MCF 10A (cell line): ENCODE results near the gene RIC8A. TPM values are rescaled to one million over a fixed set of nuclear protein-coding genes. Genes with fewer than 3 reads are reported as not detected.

Source experiments
- BruUV-seq: library from RNA; stranded (reverse); fragments of 400-500 nt; replicated peaks from 2 replicates; lab custom pipeline; 2021; lab: Mats Ljungman, UMichigan
- CTCF ChIA-PET: fragments of 300-600 bp; sonication (Branson Sonifier 250); formaldehyde crosslinking; extraction: SDS; loops from one replicate; lab custom pipeline; 2021; ENCODE audit warnings: antibody characterized with exemption, inconsistent platforms; lab: Yijun Ruan, JAX
- POLR2A ChIA-PET: fragments of 300-600, 350-650 bp; sonication (Branson Sonifier 250); formaldehyde crosslinking; extraction: SDS; loops from one replicate; lab custom pipeline; 2020; ENCODE audit warnings: antibody characterized with exemption, inconsistent platforms; lab: Yijun Ruan, JAX
- DNase-seq: peaks from one replicate; pipeline ENCODE4 v3.0.0-alpha.2; 2018; ENCODE audit not compliant: unreplicated experiment
- H3K27ac Mint-ChIP-seq: one replicate; pipeline ENCODE4 v1.8.0; 2022; ENCODE audit warnings: mild to moderate bottlenecking, low read depth, mixed read lengths; ENCODE audit not compliant: unreplicated experiment
- H3K27me3 Mint-ChIP-seq: one replicate; pipeline ENCODE4 v1.8.0; 2022; ENCODE audit warnings: mixed read lengths; ENCODE audit not compliant: insufficient read depth, unreplicated experiment
- H3K36me3 Mint-ChIP-seq: one replicate; pipeline ENCODE4 v1.8.0; 2022; ENCODE audit warnings: mild to moderate bottlenecking, moderate library complexity, mixed read lengths; ENCODE audit not compliant: insufficient read depth, unreplicated experiment
- H3K4me1 Mint-ChIP-seq: one replicate; pipeline ENCODE4 v1.8.0; 2022; ENCODE audit warnings: mixed read lengths; ENCODE audit not compliant: insufficient read depth, unreplicated experiment
- H3K4me3 Mint-ChIP-seq: one replicate; pipeline ENCODE4 v1.8.0; 2022; ENCODE audit warnings: mild to moderate bottlenecking, moderate library complexity, mixed read lengths; ENCODE audit not compliant: unreplicated experiment
- H3K9me3 Mint-ChIP-seq: one replicate; pipeline ENCODE4 v1.8.0; 2022; ENCODE audit warnings: mixed read lengths; ENCODE audit not compliant: unreplicated experiment
- intact Hi-C: fragments of 100-400 bp; cut with micrococcal nuclease; formaldehyde crosslinking; loops from 2 replicates; pipeline ENCODE4 v1.14.1; 2022
- total RNA-seq: library from RNA; stranded (reverse); gene quantifications from 2 replicates; pipeline ENCODE4 v1.2.3, GENCODE V29; 2022
- TF ChIP-seq, protein P1 (sequence below): fragments of 200-600 bp; IDR thresholded peaks from one replicate; pipeline ENCODE4 v1.8.0; 2022; ENCODE audit warnings: antibody characterized with exemption, mild to moderate bottlenecking; ENCODE audit not compliant: unreplicated experiment

Gene RIC8A
- total RNA-seq, 1 experiment from 2014 or later: 93.3 TPM

DNA sequence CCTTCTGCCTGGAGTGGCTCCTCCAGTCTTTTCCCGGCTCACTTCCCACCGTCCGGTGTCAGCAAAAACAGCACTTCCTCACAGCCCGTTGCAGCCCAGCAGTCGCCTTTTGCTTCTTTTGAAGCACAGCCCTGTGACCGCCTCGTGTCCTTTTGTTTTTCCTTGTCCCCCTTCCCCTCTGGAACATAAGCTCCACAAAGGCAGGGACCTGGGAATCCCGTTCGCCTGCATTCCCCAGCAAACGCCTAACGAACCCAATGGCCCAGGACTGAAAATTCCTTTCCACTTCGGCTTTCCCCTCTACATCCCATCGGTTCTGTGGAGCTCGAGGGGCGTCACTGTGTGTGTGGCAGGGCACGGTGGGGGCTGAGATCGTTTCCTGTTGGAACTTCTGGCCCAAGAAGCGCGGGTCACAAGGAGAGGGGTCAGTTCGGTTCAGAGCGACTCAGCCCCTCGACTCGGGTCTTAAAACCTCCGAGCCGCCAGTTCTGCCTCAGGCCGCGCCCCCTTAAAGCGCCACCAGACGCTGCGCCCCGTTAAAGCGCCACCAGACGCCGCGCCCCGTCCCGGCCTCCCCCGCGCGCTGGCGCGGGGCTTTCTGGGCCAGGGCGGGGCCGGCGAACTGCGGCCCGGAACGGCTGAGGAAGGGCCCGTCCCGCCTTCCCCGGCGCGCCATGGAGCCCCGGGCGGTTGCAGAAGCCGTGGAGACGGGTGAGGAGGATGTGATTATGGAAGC, 841 bp downstream of the RIC8A start:
- H3K4me1 Mint-ChIP-seq: peaks cover 12% of the 10 kb centered on the region
- peak overlapping the region; percentile 99 for H3K4me3 Mint-ChIP-seq
- no peaks in the 10 kb centered on the region for H3K9me3 Mint-ChIP-seq
- peak overlapping the region; percentile 99 for H3K27ac Mint-ChIP-seq
- TF ChIP-seq, protein P1, sequence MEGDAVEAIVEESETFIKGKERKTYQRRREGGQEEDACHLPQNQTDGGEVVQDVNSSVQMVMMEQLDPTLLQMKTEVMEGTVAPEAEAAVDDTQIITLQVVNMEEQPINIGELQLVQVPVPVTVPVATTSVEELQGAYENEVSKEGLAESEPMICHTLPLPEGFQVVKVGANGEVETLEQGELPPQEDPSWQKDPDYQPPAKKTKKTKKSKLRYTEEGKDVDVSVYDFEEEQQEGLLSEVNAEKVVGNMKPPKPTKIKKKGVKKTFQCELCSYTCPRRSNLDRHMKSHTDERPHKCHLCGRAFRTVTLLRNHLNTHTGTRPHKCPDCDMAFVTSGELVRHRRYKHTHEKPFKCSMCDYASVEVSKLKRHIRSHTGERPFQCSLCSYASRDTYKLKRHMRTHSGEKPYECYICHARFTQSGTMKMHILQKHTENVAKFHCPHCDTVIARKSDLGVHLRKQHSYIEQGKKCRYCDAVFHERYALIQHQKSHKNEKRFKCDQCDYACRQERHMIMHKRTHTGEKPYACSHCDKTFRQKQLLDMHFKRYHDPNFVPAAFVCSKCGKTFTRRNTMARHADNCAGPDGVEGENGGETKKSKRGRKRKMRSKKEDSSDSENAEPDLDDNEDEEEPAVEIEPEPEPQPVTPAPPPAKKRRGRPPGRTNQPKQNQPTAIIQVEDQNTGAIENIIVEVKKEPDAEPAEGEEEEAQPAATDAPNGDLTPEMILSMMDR: no peak
- POLR2A ChIA-PET: interaction anchor here (0.7 to 5.9 kb wide), 21 partner anchors 8 to 568 kb away, joined by 3 to 136 read pairs (median 9); partner anchors contain the start of genes PHRF1, PKP3, PSMD13 and PTDSS2
- peaks cover 43% of the 10 kb centered on the region for H3K36me3 Mint-ChIP-seq
- no peaks in the 10 kb centered on the region for H3K27me3 Mint-ChIP-seq
- CTCF ChIA-PET: interaction anchor here (0.7 to 2.5 kb wide), 6 partner anchors 29 to 1116 kb away, joined by 3 to 8 read pairs (median 4); partner anchors contain the start of gene PSMD13
- peak; percentile 76 for DNase-seq
- no TSS peak for BruUV-seq
- intact Hi-C loops: loop anchor here (2.0 to 5.0 kb wide), 2 partner anchors 28 to 239 kb away; partner anchors contain the start of genes PSMD13 and SIRT3

- intact Hi-C loops: loop anchor here (2.0 to 5.0 kb wide), 2 partner anchors 28 to 238 kb away; partner anchors contain the start of genes PSMD13 and SIRT3
- Mint-ChIP-seq H3K27ac (peak overlapping the region; percentile 99), H3K4me3 (peak overlapping the region; percentile 99), H3K4me1 (peaks cover 6% of the 10 kb centered on the region), H3K36me3 (peaks cover 49% of the 10 kb centered on the region), H3K27me3 (no peaks in the 10 kb centered on the region), H3K9me3 (no peaks in the 10 kb centered on the region)
- POLR2A ChIA-PET: interaction anchor here (0.7 to 5.9 kb wide), 18 partner anchors 8 to 360 kb away, joined by 3 to 136 read pairs (median 10); partner anchors contain the start of genes PKP3, PSMD13, PTDSS2 and RNH1
- TF ChIP-seq, protein P1: no peak
- CTCF ChIA-PET: interaction anchor here (1.1 to 2.5 kb wide), 4 partner anchors 10 to 156 kb away, joined by 3 to 8 read pairs (median 6); no protein-coding TSS in a partner anchor
- BruUV-seq: no TSS peak
- DNase-seq: no peak
Observed at GRCh38 chr11:208917-209260, 1.4 kb downstream of the RIC8A start.

DNA sequence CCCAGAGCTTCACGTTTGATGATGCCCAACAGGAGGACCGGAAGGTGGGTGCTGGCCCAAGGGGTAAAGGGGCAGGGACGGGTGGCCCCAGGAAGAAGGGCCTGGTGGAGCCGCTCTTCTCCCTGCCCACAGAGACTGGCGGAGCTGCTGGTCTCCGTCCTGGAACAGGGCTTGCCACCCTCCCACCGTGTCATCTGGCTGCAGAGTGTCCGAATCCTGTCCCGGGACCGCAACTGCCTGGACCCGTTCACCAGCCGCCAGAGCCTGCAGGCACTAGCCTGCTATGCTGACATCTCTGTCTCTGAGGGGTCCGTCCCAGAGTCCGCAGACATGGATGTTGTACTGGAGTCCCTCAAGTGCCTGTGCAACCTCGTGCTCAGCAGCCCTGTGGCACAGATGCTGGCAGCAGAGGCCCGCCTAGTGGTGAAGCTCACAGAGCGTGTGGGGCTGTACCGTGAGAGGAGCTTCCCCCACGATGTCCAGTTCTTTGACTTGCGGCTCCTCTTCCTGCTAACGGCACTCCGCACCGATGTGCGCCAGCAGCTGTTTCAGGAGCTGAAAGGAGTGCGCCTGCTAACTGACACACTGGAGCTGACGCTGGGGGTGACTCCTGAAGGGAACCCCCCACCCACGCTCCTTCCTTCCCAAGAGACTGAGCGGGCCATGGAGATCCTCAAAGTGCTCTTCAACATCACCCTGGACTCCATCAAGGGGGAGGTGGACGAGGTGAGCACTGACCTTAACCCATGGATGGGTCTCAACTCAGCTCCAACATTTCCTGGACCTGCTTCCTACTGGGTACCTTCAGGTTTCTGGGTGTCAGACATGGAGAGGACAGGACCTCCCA, 2.0 kb downstream of the RIC8A start:
- Mint-ChIP-seq H3K4me3 (peak overlapping the region; percentile 99), H3K36me3 (peaks cover 55% of the 10 kb centered on the region), H3K27me3 (no peaks in the 10 kb centered on the region), H3K27ac (peak overlapping the region; percentile 99), H3K9me3 (no peaks in the 10 kb centered on the region), H3K4me1 (peaks cover 6% of the 10 kb centered on the region)
- intact Hi-C loops: loop anchor here (2.0 to 5.0 kb wide), 2 partner anchors 27 to 238 kb away; partner anchors contain the start of genes PSMD13 and SIRT3
- ChIA-PET POLR2A (interaction anchor here (0.6 to 5.9 kb wide), 16 partner anchors 9 to 600 kb away, joined by 3 to 136 read pairs (median 4); partner anchors contain the start of genes PSMD13, PTDSS2, RNH1 and RPLP2), CTCF (interaction anchor here (0.9 to 2.5 kb wide), 5 partner anchors 10 to 155 kb away, joined by 3 to 8 read pairs (median 5); no protein-coding TSS in a partner anchor)
- no TSS peak for BruUV-seq
- TF ChIP-seq, protein P1: no peak
- DNase-seq: no peak
